Activated CD8-positive, alpha-beta T cell treated with anti-CD3 and anti-CD28 coated beads, Interleukin-2, amount 10 ng/mL, durations not matched to agents 7 days and 5 days (primary cell): ENCODE measurements around the gene CD68. TPM values are rescaled to one million over a fixed set of nuclear protein-coding genes. Genes with fewer than 3 reads are reported as not detected.
"Not testable (repeated sequence)": the region's sequence is repeated elsewhere in the genome, so short reads cannot be mapped to it uniquely, and the experiment has no call there.

ENCODE experiments used
- ATAC-seq: fragments of 150-1000 bp; cut with Tn5 transposase; one replicate; pipeline ENCODE4 v1.10.0; 2021; ENCODE audit warnings: moderate library complexity
- CTCF ChIA-PET: fragments of 350-600 bp; sonication (Branson Sonifier 250); formaldehyde crosslinking; loops from one replicate; lab custom pipeline; 2021; ENCODE audit warnings: antibody characterized with exemption; lab: Charles Lee
- POLR2A ChIA-PET: fragments of 350-600 bp; sonication (Branson Sonifier 250); formaldehyde crosslinking; loops from one replicate; lab custom pipeline; 2021; ENCODE audit warnings: antibody characterized with exemption; lab: Charles Lee
- DNase-seq: peaks from one replicate; pipeline ENCODE4 v3.0.0-alpha.2; 2020
- H3K27ac Mint-ChIP-seq: one replicate; pipeline ENCODE4 v1.8.0; 2021; ENCODE audit warnings: mild to moderate bottlenecking, mixed read lengths
- H3K27me3 Mint-ChIP-seq: one replicate; pipeline ENCODE4 v1.8.0; 2021; ENCODE audit warnings: low read depth, mixed read lengths
- H3K36me3 Mint-ChIP-seq: one replicate; pipeline ENCODE4 v1.8.0; 2021; ENCODE audit warnings: low read depth, mixed read lengths
- H3K4me1 Mint-ChIP-seq: one replicate; pipeline ENCODE4 v1.8.0; 2021; ENCODE audit warnings: low read depth, mixed read lengths
- H3K4me3 Mint-ChIP-seq: one replicate; pipeline ENCODE4 v1.8.0; 2021; ENCODE audit warnings: mild to moderate bottlenecking, mixed read lengths
- H3K9me3 Mint-ChIP-seq: one replicate; pipeline ENCODE4 v1.8.0; 2022; ENCODE audit warnings: mixed read lengths; ENCODE audit not compliant: insufficient read depth
- total RNA-seq, 2 experiments: library from RNA; stranded (reverse); gene quantifications; one replicate each; pipeline ENCODE4 v1.2.3, GENCODE V29; 2021

Gene CD68
- total RNA-seq, 2 experiments from 2014 or later = 9.4 to 10.7 TPM

GRCh38 chr17:7591596-7591995, 12.2 kb downstream of the CD68 start:
- POLR2A ChIA-PET = interaction anchor here (1.2 kb wide), 1 partner anchor 36 kb away, joined by 4 read pairs; the partner anchor contains the start of gene SAT2

GRCh38 chr17:7592422-7593021, 13.1 kb downstream of the CD68 start:
- H3K27ac Mint-ChIP-seq = no peak overlapping the region
- ATAC-seq (no peak), DNase-seq (no peak)
- no peaks in the 10 kb centered on the region for H3K27me3 Mint-ChIP-seq
- H3K36me3 Mint-ChIP-seq = peaks cover 61% of the 10 kb centered on the region
- no peaks in the 10 kb centered on the region for H3K9me3 Mint-ChIP-seq
- POLR2A ChIA-PET = interaction anchor here (0.6 to 1.2 kb wide), 2 partner anchors 19 to 35 kb away, joined by 4 read pairs; partner anchors contain the start of gene SAT2
- CTCF ChIA-PET = no interaction called here
- no peak overlapping the region for H3K4me3 Mint-ChIP-seq
- H3K4me1 Mint-ChIP-seq = peaks cover 2% of the 10 kb centered on the region

More at GRCh38 chr17:7591596-7591995, 12.2 kb downstream of the CD68 start:
- CTCF ChIA-PET = interaction anchor here (1.2 to 3.3 kb wide), 3 partner anchors 23 to 96 kb away, joined by 3 to 21 read pairs (median 4); partner anchors contain the start of genes FXR2, TP53 and WRAP53
- H3K4me1 Mint-ChIP-seq = peaks cover 8% of the 10 kb centered on the region
- H3K4me3 Mint-ChIP-seq = no peak overlapping the region
- no peak overlapping the region for H3K27ac Mint-ChIP-seq
- DNase-seq = no peak
- no peaks in the 10 kb centered on the region for H3K9me3 Mint-ChIP-seq
- H3K27me3 Mint-ChIP-seq = no peaks in the 10 kb centered on the region
- ATAC-seq = no peak
- peaks cover 63% of the 10 kb centered on the region for H3K36me3 Mint-ChIP-seq

GRCh38 chr17:7593296-7593695, 13.9 kb downstream of the CD68 start:
- CTCF ChIA-PET = interaction anchor here (1.6 kb wide), 1 partner anchor 33 kb away, joined by 3 read pairs; no protein-coding TSS in a partner anchor
- DNase-seq = no peak
- Mint-ChIP-seq H3K27ac (no peak overlapping the region), H3K27me3 (no peaks in the 10 kb centered on the region), H3K9me3 (no peaks in the 10 kb centered on the region), H3K4me3 (no peak overlapping the region), H3K36me3 (peaks cover 55% of the 10 kb centered on the region), H3K4me1 (no peaks in the 10 kb centered on the region)
- POLR2A ChIA-PET = interaction anchor here (0.6 kb wide), 1 partner anchor 20 kb away, joined by 4 read pairs; no protein-coding TSS in a partner anchor
- no peak for ATAC-seq

GRCh38 chr17:7597561-7597960, 18.1 kb downstream of the CD68 start:
- H3K4me1 Mint-ChIP-seq, H3K27ac Mint-ChIP-seq, H3K9me3 Mint-ChIP-seq, H3K27me3 Mint-ChIP-seq, H3K4me3 Mint-ChIP-seq, CTCF ChIA-PET, DNase-seq, ATAC-seq, POLR2A ChIA-PET: not testable (repeated sequence)
- H3K36me3 Mint-ChIP-seq = peaks cover 60% of the 10 kb centered on the region

GRCh38 chr17:7606280-7606679, 26.8 kb downstream of the CD68 start:
- H3K4me1 Mint-ChIP-seq = no peaks in the 10 kb centered on the region
- ChIA-PET POLR2A (no interaction called here), CTCF (interaction anchor here (1.0 kb wide), 1 partner anchor 45 kb away, joined by 3 read pairs; no protein-coding TSS in a partner anchor)
- no peak overlapping the region for H3K27ac Mint-ChIP-seq
- DNase-seq (no peak), ATAC-seq (no peak)
- no peaks in the 10 kb centered on the region for H3K9me3 Mint-ChIP-seq
- H3K27me3 Mint-ChIP-seq = no peaks in the 10 kb centered on the region
- no peak overlapping the region for H3K4me3 Mint-ChIP-seq
- peaks cover 38% of the 10 kb centered on the region for H3K36me3 Mint-ChIP-seq

GRCh38 chr17:7610641-7611040, 31.2 kb downstream of the CD68 start:
- H3K36me3 Mint-ChIP-seq = peaks cover 25% of the 10 kb centered on the region
- ChIA-PET CTCF (interaction anchor here (0.8 to 1.9 kb wide), 5 partner anchors 17 to 50 kb away, joined by 3 to 6 read pairs (median 3); partner anchors contain the start of gene SAT2), POLR2A (no interaction called here)
- H3K4me1 Mint-ChIP-seq = peaks cover 25% of the 10 kb centered on the region
- H3K27ac Mint-ChIP-seq = no peak overlapping the region
- H3K9me3 Mint-ChIP-seq = no peaks in the 10 kb centered on the region
- no peaks in the 10 kb centered on the region for H3K27me3 Mint-ChIP-seq
- ATAC-seq (no peak), DNase-seq (no peak)
- no peak overlapping the region for H3K4me3 Mint-ChIP-seq

GRCh38 chr17:7611635-7612293, 32.3 kb downstream of the CD68 start:
- no peaks in the 10 kb centered on the region for H3K27me3 Mint-ChIP-seq
- no peak for ATAC-seq
- no peak for DNase-seq
- POLR2A ChIA-PET = interaction anchor here (0.8 to 4.4 kb wide), 2 partner anchors 28 to 75 kb away, joined by 4 to 50 read pairs; partner anchors contain the start of genes MPDU1, TP53 and WRAP53
- H3K36me3 Mint-ChIP-seq = peaks cover 21% of the 10 kb centered on the region
- H3K4me1 Mint-ChIP-seq = peaks cover 25% of the 10 kb centered on the region
- CTCF ChIA-PET = interaction anchor here (0.7 to 1.9 kb wide), 6 partner anchors 11 to 176 kb away, joined by 3 to 6 read pairs (median 3); partner anchors contain the start of genes SAT2, TMEM102 and TP53
- no peaks in the 10 kb centered on the region for H3K9me3 Mint-ChIP-seq
- no peak overlapping the region for H3K4me3 Mint-ChIP-seq
- no peak overlapping the region for H3K27ac Mint-ChIP-seq

- DNase-seq = no peak
These were observed 32.8 kb downstream of the CD68 start for GRCh38 chr17:7612294-7612640.

GRCh38 chr17:7613769-7614424, 34.5 kb downstream of the CD68 start:
- peaks cover 25% of the 10 kb centered on the region for H3K4me1 Mint-ChIP-seq

More at GRCh38 chr17:7612294-7612640, 32.8 kb downstream of the CD68 start:
- Mint-ChIP-seq H3K27me3 (no peaks in the 10 kb centered on the region), H3K4me3 (peak overlapping the region; percentile 12), H3K9me3 (no peaks in the 10 kb centered on the region), H3K4me1 (peaks cover 25% of the 10 kb centered on the region), H3K27ac (no peak overlapping the region), H3K36me3 (peaks cover 21% of the 10 kb centered on the region)
- ChIA-PET POLR2A (interaction anchor here (0.8 to 4.4 kb wide), 2 partner anchors 28 to 75 kb away, joined by 4 to 50 read pairs; partner anchors contain the start of genes MPDU1, TP53 and WRAP53), CTCF (interaction anchor here (0.7 to 1.9 kb wide), 5 partner anchors 11 to 177 kb away, joined by 3 to 6 read pairs (median 3); partner anchors contain the start of genes SAT2, TMEM102 and TP53)
- ATAC-seq = no peak

GRCh38 chr17:7614425-7615264, 35.2 kb downstream of the CD68 start, which contains the start of gene FXR2:
Gene FXR2, minus strand, starts transcription at chr17:7614897. Its CDS starts 365 bp downstream, at chr17:7614532.
- Mint-ChIP-seq H3K9me3 (no peaks in the 10 kb centered on the region), H3K4me3 (peak within 1 kb of the TSS; percentile 83), H3K27ac (peak within 1 kb of the TSS; percentile 85), H3K27me3 (peaks cover 2% of the 10 kb centered on the region), H3K36me3 (peaks cover 21% of the 10 kb centered on the region), H3K4me1 (peaks cover 25% of the 10 kb centered on the region)
- ChIA-PET CTCF (interaction anchor here (0.5 to 3.2 kb wide), 19 partner anchors 10 to 569 kb away, joined by 3 to 47 read pairs (median 4); partner anchors contain the start of genes MPDU1, SAT2, SENP3 and SHBG), POLR2A (interaction anchor here (0.6 to 4.4 kb wide), 8 partner anchors 13 to 72 kb away, joined by 3 to 50 read pairs (median 3); partner anchors contain the start of genes MPDU1, SAT2, TP53 and WRAP53)
- peak; percentile 100 for DNase-seq
- ATAC-seq = peak; percentile 97

More at GRCh38 chr17:7613769-7614424, 34.5 kb downstream of the CD68 start:
- Mint-ChIP-seq H3K9me3 (no peaks in the 10 kb centered on the region), H3K36me3 (peaks cover 21% of the 10 kb centered on the region), H3K4me3 (peak overlapping the region; percentile 81), H3K27me3 (peaks cover 2% of the 10 kb centered on the region), H3K27ac (peak overlapping the region; percentile 84)
- ChIA-PET CTCF (interaction anchor here (0.8 to 3.2 kb wide), 10 partner anchors 10 to 568 kb away, joined by 3 to 47 read pairs (median 4); partner anchors contain the start of genes ATP1B2, MPDU1, TP53 and WRAP53), POLR2A (interaction anchor here (0.6 to 4.4 kb wide), 5 partner anchors 29 to 130 kb away, joined by 3 to 50 read pairs (median 3); partner anchors contain the start of genes MPDU1, POLR2A, TP53 and WRAP53)
- DNase-seq (no peak), ATAC-seq (no peak)
